Sigmoid colon (tissue), 7 donors: ENCODE data around the gene HAPLN3. TPM values are rescaled to one million over a fixed set of nuclear protein-coding genes. Genes with fewer than 3 reads are reported as not detected.
"Not testable (repeated sequence)": the region's sequence is repeated elsewhere in the genome, so short reads cannot be mapped to it uniquely, and the experiment has no call there.

Experiments used
- DNase-seq: peaks from one replicate; pipeline ENCODE4 v3.0.0-alpha.2; 2019
- H3K27ac ChIP-seq, 4 donors: fragments of 200-600 bp; sonication (generic); one replicate each; pipeline ENCODE4 v1.5.1; 2016 to 2019; ENCODE audit warnings: mild to moderate bottlenecking in 1 of 4
- H3K27me3 ChIP-seq, 3 donors: fragments of 200-600 bp; sonication (generic); one replicate each; pipeline ENCODE4 v1.5.1; 2019; ENCODE audit warnings: mild to moderate bottlenecking in 1 of 3
- H3K36me3 ChIP-seq, 4 donors: fragments of 200-600 bp; sonication (generic); one replicate each; pipeline ENCODE4 v1.5.1; 2016 to 2019
- H3K4me1 ChIP-seq, 4 donors: fragments of 200-600 bp; sonication (generic); one replicate each; pipeline ENCODE4 v1.5.1; 2017 to 2019
- H3K4me3 ChIP-seq, 4 donors: fragments of 200-600 bp; sonication (generic); one replicate each; pipeline ENCODE4 v1.5.1; 2017 to 2019; ENCODE audit warnings: mild to moderate bottlenecking in 2 of 4, moderate library complexity in 1 of 4
- H3K9me3 ChIP-seq, 4 donors: fragments of 200-600 bp in 3 of 4; sonication (generic) in 3 of 4; one replicate each; pipeline versions ENCODE4 v1.5.1 to v1.6.1; 2013 to 2019
- EP300 ChIP-seq, 4 donors: sonication (generic); formaldehyde crosslinking; IDR thresholded peaks; one replicate each; pipeline ENCODE4 v1.6.1; 2017; ENCODE audit warnings: antibody characterized with exemption in 4 of 4
- POLR2A ChIP-seq, 2 donors: fragments of 450-650 bp; IDR thresholded peaks; one replicate each; pipeline ENCODE4 v1.6.1; 2016; ENCODE audit warnings: antibody characterized with exemption in 2 of 2, mild to moderate bottlenecking in 2 of 2, moderate library complexity in 2 of 2
- POLR2AphosphoS5 ChIP-seq, 4 donors: sonication (generic); formaldehyde crosslinking; IDR thresholded peaks; one replicate each; pipeline ENCODE4 v1.6.1; 2017; ENCODE audit warnings: antibody characterized with exemption in 4 of 4
- WGBS, 2 donors: extraction: QIAGEN DNeasy Blood & Tissue Kit; methylation state at CpG; one replicate each; pipeline ENCODE4 v1.1.7; 2013; 5-methylcytosine and 5-hydroxymethylcytosine counted together
- intact Hi-C: fragments of 100-400 bp; cut with DNase I; formaldehyde crosslinking; loops from one replicate; pipeline ENCODE4 v1.15.1; 2023
- polyA plus RNA-seq, 3 donors: library from polyadenylated mRNA; stranded (reverse); fragments of 200-250 nt; gene quantifications; one replicate each; pipeline ENCODE4 v1.2.3, GENCODE V29; 2013
- total RNA-seq, 4 donors: library from RNA; depleted of rRNA; stranded (reverse); fragments of >200 nt; gene quantifications; one replicate each; pipeline ENCODE4 v1.1.0, GENCODE V29; 2016
- TF ChIP-seq, protein P1 (sequence below), 4 experiments: fragments of 450-650 bp in 3 of 4; fragments of 200-600 bp in 1 of 4; IDR thresholded peaks; one replicate each; pipeline ENCODE4 v1.5.1; 2016 to 2019; ENCODE audit warnings: antibody characterized with exemption in 4 of 4, mild to moderate bottlenecking in 3 of 4, moderate library complexity in 2 of 4
- donor health status: healthy with polysubstance abuse.
- donor health status: Bipolar disorder and iron deficiency.
- donor health status: healthy.

The HAPLN3 gene
- total and polyA plus RNA-seq, 7 donors = 0.60 to 20.9 (median 4.2) TPM; not detected in 1

DNA sequence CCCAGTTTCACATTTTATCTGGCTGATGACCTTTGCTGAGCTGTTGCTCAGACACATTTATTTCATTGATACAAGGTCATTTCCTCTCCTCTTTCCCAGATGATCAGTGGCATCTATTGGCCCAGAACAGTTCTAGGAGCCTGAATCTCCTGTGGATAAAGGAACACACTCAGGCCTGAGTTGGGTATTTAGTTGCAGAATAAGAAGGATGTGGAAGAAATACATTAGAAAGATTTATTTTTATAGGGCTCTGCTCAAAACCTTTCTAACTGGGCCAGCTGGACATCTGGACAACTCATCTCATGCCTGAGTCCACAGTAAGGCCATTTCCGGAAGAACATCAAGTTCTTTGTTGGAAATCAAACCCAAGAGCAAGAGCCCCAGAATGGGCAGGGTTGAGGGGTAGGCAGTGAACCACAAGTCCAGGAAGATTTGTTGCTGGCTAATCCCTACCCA, 37.6 kb upstream of the HAPLN3 start:
- WGBS, 2 donors = 81 to 84% methylated on average over 1 of the region's 1 CpG
- peak overlapping the region in 3 of 4 donors; percentile 15 to 69 (median 39) for H3K27ac ChIP-seq
- TF ChIP-seq POLR2AphosphoS5 (IDR thresholded peaks at IDR 0.05) = peak in 1 of 4 donors; percentile 7
- TF ChIP-seq, protein P1, sequence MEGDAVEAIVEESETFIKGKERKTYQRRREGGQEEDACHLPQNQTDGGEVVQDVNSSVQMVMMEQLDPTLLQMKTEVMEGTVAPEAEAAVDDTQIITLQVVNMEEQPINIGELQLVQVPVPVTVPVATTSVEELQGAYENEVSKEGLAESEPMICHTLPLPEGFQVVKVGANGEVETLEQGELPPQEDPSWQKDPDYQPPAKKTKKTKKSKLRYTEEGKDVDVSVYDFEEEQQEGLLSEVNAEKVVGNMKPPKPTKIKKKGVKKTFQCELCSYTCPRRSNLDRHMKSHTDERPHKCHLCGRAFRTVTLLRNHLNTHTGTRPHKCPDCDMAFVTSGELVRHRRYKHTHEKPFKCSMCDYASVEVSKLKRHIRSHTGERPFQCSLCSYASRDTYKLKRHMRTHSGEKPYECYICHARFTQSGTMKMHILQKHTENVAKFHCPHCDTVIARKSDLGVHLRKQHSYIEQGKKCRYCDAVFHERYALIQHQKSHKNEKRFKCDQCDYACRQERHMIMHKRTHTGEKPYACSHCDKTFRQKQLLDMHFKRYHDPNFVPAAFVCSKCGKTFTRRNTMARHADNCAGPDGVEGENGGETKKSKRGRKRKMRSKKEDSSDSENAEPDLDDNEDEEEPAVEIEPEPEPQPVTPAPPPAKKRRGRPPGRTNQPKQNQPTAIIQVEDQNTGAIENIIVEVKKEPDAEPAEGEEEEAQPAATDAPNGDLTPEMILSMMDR (IDR thresholded peaks at IDR 0.05) = no peak

DNA sequence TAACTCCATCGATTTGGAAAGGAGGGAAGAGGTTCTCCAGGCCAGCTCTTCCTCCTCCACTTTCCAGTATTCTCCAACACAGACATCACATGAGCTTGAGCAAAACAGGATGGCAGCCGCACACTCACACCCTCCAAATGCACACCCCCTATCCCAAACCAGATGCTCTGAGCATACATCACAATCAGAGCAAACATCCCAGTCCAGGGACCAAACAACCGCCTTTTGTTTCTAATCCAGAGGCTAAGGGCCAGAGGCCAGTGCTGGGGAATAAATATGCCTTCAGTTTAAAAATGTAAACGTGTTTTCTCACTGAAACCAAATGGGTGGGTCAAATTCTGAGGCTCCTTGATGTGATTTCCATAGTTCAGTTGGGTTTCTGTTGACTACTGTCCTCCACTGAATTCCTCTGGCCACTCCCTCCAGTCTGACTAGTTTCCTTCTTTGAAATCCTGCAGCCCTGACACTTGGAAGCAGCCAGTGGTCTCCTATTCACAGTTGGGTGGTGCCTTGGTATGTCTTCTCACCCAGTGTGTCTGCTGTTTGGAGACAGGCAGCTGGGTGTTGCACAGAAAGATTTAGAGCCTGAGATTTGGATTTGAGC, 37.0 kb upstream of the HAPLN3 start:
- no peak for DNase-seq
- Histone ChIP-seq H3K9me3 (no peaks in the 10 kb centered on the region), H3K27me3 (no peaks in the 10 kb centered on the region), H3K4me3 (no peak overlapping the region), H3K4me1 (no peaks in the 10 kb centered on the region), H3K36me3 (no peaks in the 10 kb centered on the region), H3K27ac (peak overlapping the region; percentile 34 to 69 (median 42))
- TF ChIP-seq, protein P1 (IDR thresholded peaks at IDR 0.05) = no peak
- TF ChIP-seq POLR2A (IDR thresholded peaks at IDR 0.05) (no peak), EP300 (IDR thresholded peaks at IDR 0.05) (no peak), POLR2AphosphoS5 (IDR thresholded peaks at IDR 0.05) (no peak)
- intact Hi-C loops = no loop called here
- 42% methylated on average over 4 of the region's 4 CpGs for WGBS, 2 donors

More for the DNA sequence above, 37.6 kb upstream of the HAPLN3 start:
- intact Hi-C loops = no loop called here
- no peaks in the 10 kb centered on the region for H3K4me1 ChIP-seq
- H3K36me3 ChIP-seq = no peaks in the 10 kb centered on the region
- no peaks in the 10 kb centered on the region for H3K9me3 ChIP-seq
- H3K27me3 ChIP-seq = no peaks in the 10 kb centered on the region
- DNase-seq = no peak
- no peak overlapping the region for H3K4me3 ChIP-seq

DNA sequence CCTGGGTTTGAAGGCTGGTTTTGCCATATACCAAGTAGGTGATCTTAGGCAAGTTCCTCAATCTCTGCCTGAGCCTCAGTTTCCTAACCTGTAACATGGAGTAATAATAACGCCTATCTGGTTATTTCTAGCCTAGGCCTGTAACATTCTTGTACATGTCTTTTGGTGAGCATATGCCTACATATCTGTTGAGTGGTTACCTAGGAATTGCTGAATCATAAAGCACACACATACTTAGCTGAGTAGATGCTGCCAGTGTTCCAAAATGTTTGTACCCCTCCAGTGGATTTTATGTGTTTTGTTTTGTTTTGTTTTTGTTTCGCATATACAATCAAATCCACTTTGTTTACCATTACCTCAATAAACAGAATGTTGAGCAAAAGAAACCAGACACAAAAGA, 35.2 kb upstream of the HAPLN3 start:
- H3K4me1 ChIP-seq = no peaks in the 10 kb centered on the region
- H3K9me3 ChIP-seq = no peaks in the 10 kb centered on the region
- intact Hi-C loops = no loop called here
- H3K27ac ChIP-seq = no peak overlapping the region
- no peak for DNase-seq
- WGBS, 2 donors = 74 to 87% methylated on average over 2 of the region's 2 CpGs
- H3K36me3 ChIP-seq = no peaks in the 10 kb centered on the region
- TF ChIP-seq EP300 (IDR thresholded peaks at IDR 0.05) = no peak
- TF ChIP-seq POLR2A (IDR thresholded peaks at IDR 0.05) = no peak
- no peak for TF ChIP-seq POLR2AphosphoS5 (IDR thresholded peaks at IDR 0.05)
- TF ChIP-seq, protein P1 (IDR thresholded peaks at IDR 0.05) = no peak
- H3K27me3 ChIP-seq = no peaks in the 10 kb centered on the region
- no peak overlapping the region for H3K4me3 ChIP-seq

DNA sequence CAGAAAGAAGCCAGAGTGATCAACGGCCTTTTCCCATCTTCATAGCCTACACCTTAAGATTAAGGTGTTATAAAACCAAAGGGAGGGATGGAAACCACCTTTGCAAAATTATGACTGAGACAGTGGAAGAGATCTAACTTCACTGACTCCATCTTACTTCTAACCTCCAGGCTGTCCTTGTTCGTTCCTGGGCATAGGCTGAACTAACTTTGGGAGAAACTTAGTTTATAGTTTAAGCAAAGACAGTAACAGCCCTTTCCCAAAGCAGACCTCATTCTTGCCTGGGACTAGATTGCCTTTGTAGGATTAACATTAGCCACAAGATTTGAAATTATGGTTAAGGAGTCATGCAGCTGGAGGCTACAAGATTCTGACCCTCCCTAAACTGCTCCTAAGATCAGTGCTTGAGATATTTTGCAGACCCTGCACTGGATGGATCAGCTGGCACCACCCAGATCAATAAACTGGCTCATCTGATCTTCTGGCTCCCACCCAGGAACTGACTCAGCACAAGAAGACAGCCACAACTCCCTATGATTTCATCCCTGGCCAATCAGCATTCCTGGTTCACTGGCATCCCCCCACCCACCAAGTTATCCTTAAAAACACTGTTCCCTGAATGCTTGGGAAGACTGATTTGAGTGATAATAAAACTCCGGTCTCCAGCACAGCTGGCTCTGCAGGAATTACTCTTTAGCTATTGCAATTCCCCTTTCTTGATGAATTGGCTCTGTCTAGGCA, 34.2 kb upstream of the HAPLN3 start:
- H3K36me3 ChIP-seq, H3K4me1 ChIP-seq, DNase-seq, H3K4me3 ChIP-seq, H3K9me3 ChIP-seq, H3K27ac ChIP-seq, intact Hi-C loops, H3K27me3 ChIP-seq: not testable (repeated sequence)
- 57 to 75% methylated on average over 3 of the region's 3 CpGs for WGBS, 2 donors

DNA sequence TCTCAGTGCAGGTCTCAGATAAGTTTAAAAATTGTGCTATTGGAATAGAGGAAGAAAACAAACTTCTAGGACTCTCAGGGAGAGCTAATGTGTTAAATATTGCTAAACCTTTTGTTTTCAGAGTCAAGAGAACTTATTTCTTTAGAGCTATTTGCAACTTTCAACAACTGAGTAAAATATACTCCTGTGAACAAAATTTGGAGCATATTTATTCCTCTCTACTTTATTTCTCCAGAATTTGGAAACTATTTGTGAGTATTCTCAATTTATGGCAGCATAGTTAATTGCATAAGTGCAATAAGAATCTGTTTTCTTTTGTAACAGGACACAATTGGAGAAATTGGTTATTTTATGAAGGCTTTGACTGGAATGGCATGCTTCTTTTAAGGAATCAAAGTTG, 32.8 kb upstream of the HAPLN3 start:
- H3K27ac ChIP-seq, intact Hi-C loops, H3K27me3 ChIP-seq, H3K4me1 ChIP-seq, DNase-seq, H3K9me3 ChIP-seq, H3K4me3 ChIP-seq, H3K36me3 ChIP-seq: not testable (repeated sequence)

DNA sequence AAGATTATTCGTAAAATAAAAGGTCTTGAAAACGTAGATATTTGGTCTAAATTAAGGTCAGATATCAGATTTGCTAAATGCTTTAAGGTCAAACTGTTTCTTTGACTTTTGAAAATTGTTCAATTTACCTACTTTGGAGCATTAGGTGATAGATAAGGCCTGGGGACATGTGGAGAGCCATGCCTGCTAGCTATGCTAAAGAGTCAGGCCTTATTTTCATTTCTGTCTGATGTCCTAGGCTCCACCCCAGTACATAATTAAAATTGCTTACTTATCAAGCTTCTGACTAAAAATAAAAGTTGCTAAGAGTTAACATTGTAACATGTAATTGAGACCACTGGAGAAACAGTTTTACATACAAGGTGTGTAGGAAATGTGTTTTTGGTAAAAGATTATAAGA, 30.3 kb upstream of the HAPLN3 start:
- H3K9me3 ChIP-seq, DNase-seq, intact Hi-C loops, H3K4me3 ChIP-seq, H3K36me3 ChIP-seq, H3K27me3 ChIP-seq, H3K4me1 ChIP-seq, H3K27ac ChIP-seq: not testable (repeated sequence)
- WGBS, 2 donors = 77 to 86% methylated on average over 2 of the region's 2 CpGs

DNA sequence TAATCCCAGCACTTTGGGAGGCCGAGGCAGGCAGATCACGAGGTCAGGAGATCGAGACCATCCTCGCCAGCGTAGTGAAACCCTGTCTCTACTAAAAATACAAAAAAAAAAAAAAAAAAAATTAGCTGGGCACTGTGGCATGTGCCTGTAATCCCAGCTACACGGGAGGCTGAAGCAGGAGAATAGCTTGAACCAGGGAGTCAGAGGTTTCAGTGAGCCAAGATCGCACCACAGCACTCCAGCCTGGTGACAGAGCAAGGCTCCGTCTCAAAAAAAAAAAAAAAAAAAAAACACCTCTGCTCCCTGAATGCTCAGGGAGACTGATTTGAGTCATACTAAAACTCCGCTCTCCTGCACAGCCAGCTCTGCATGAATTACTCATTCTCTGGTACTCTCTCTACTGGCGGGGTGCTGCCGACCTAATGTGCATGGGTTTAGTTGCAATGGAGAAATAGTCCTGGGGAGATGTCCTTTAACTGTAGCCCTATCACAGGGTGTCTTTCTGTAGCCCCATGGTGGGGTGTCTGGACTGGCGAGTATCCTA, 25.6 kb upstream of the HAPLN3 start:
- H3K9me3 ChIP-seq, DNase-seq, H3K27ac ChIP-seq, H3K36me3 ChIP-seq, H3K27me3 ChIP-seq, H3K4me1 ChIP-seq, H3K4me3 ChIP-seq, intact Hi-C loops: not testable (repeated sequence)
- WGBS, 2 donors = 89 to 90% methylated on average over 12 of the region's 12 CpGs
